Activated naive CD8-positive, alpha-beta T cell treated with anti-CD3 and anti-CD28 coated beads, Interleukin-2, amount 50 U/mL, for 16 hours (primary cell): Measurements from ENCODE around the gene SUPT3H.
"Not testable (repeated sequence)": the region's sequence is repeated elsewhere in the genome, so short reads cannot be mapped to it uniquely, and the experiment has no call there.

Experiments used
- DNase-seq: peaks from one replicate; pipeline ENCODE4 v3.0.0-alpha.2; 2020; ENCODE audit warnings: low read depth, low spot score

SUPT3H gene

GRCh38 chr6:44900358-44900757 is 477.4 kb downstream of the SUPT3H start:
- not testable (repeated sequence) for DNase-seq

- no peak for DNase-seq
Measured at GRCh38 chr6:44898296-44898930, 479.3 kb downstream of the SUPT3H start.

GRCh38 chr6:44897316-44897715 is 480.4 kb downstream of the SUPT3H start:
- no peak for DNase-seq

- DNase-seq: no peak
Measured at GRCh38 chr6:44896701-44897100, 481.0 kb downstream of the SUPT3H start.

GRCh38 chr6:44892579-44892978 is 485.2 kb downstream of the SUPT3H start:
- no peak for DNase-seq

- DNase-seq: not testable (repeated sequence)
Measured at GRCh38 chr6:44879071-44879470, 498.7 kb downstream of the SUPT3H start.

GRCh38 chr6:44876638-44877037 is 501.1 kb downstream of the SUPT3H start:
- DNase-seq: not testable (repeated sequence)

GRCh38 chr6:44869321-44869897 is 508.3 kb downstream of the SUPT3H start:
- DNase-seq: no peak

- DNase-seq: no peak
Measured at GRCh38 chr6:44868910-44869309, 508.8 kb downstream of the SUPT3H start.

GRCh38 chr6:44868335-44868668 is 509.4 kb downstream of the SUPT3H start:
- no peak for DNase-seq

- no peak for DNase-seq
Measured at GRCh38 chr6:44867571-44868334, 510.0 kb downstream of the SUPT3H start.

GRCh38 chr6:44865184-44865583 is 512.5 kb downstream of the SUPT3H start:
- DNase-seq: not testable (repeated sequence)

- no peak for DNase-seq
Measured at GRCh38 chr6:44859901-44860410, 517.8 kb downstream of the SUPT3H start.

GRCh38 chr6:44858998-44859397 is 518.7 kb downstream of the SUPT3H start:
- DNase-seq: no peak

GRCh38 chr6:44856479-44856878 is 521.3 kb downstream of the SUPT3H start:
- DNase-seq: no peak

- DNase-seq: no peak
Measured at GRCh38 chr6:44855562-44856411, 521.9 kb downstream of the SUPT3H start.

GRCh38 chr6:44854712-44855443 is 522.9 kb downstream of the SUPT3H start:
- DNase-seq: no peak

GRCh38 chr6:44851176-44851575 is 526.6 kb downstream of the SUPT3H start:
- no peak for DNase-seq

- DNase-seq: no peak
Measured at GRCh38 chr6:44850312-44850711, 527.4 kb downstream of the SUPT3H start.

GRCh38 chr6:44849806-44850205 is 527.9 kb downstream of the SUPT3H start:
- no peak for DNase-seq

- no peak for DNase-seq
Measured at GRCh38 chr6:44843734-44844133, 534.0 kb downstream of the SUPT3H start.
